Panc1 (cell line): Measurements from ENCODE around the gene MST1. TPM values are rescaled to one million over a fixed set of nuclear protein-coding genes. Genes with fewer than 3 reads are reported as not detected.

Source experiments
- ATAC-seq: fragments of 200-7000 bp; cut with Tn5 transposase; 2 replicates; pipeline ENCODE4 v1.9.1; 2020; ENCODE audit warnings: mild to moderate bottlenecking, moderate library complexity
- BruUV-seq: library from RNA; stranded (reverse); fragments of 400-500 nt; replicated peaks from 2 replicates; lab custom pipeline; 2021; lab: Mats Ljungman, UMichigan
- CTCF ChIA-PET: fragments of 300-600 bp; sonication (Branson Sonifier 250); formaldehyde crosslinking; loops from one replicate; lab custom pipeline; 2022; ENCODE audit warnings: antibody characterized with exemption; lab: Charles Lee
- POLR2A ChIA-PET: fragments of 300-600 bp; sonication (Branson Sonifier 250); formaldehyde crosslinking; loops from one replicate; lab custom pipeline; 2022; ENCODE audit warnings: antibody characterized with exemption; lab: Charles Lee
- DNase-seq: peaks from one replicate; pipeline ENCODE4 v3.0.0-alpha.2; 2010; ENCODE audit warnings: low read depth, low spot score
- H3K27ac ChIP-seq: 2 replicates; pipeline ENCODE4 v1.5.1; 2011; ENCODE audit warnings: mild to moderate bottlenecking, low read length, inconsistent platforms
- H3K27me3 ChIP-seq: fragments of 200-500 bp; sonication (Bioruptor generic); 2 replicates; pipeline ENCODE4 v1.6.0; 2014; ENCODE audit warnings: low read length, inconsistent platforms; ENCODE audit not compliant: control insufficient read depth, insufficient read depth
- H3K36me3 ChIP-seq: fragments of 200-500 bp; sonication (Bioruptor generic); 2 replicates; pipeline ENCODE4 v1.5.1; 2014; ENCODE audit warnings: inconsistent platforms, mild to moderate bottlenecking, low read length, moderate library complexity; ENCODE audit not compliant: control insufficient read depth, insufficient read depth
- H3K4me1 ChIP-seq: 2 replicates; pipeline ENCODE4 v1.5.1; 2011; ENCODE audit warnings: inconsistent platforms, mild to moderate bottlenecking, low read length, moderate library complexity; ENCODE audit not compliant: control insufficient read depth, insufficient read depth
- H3K4me3 ChIP-seq, 2 experiments: 2 replicates each; pipeline ENCODE4 v1.5.1; 2011 to 2012; ENCODE audit warnings: low read depth in 2 of 2, low read length in 2 of 2, mild to moderate bottlenecking in 2 of 2, inconsistent platforms in 1 of 2, moderate library complexity in 1 of 2
- H3K9me3 ChIP-seq: fragments of 200-500 bp; sonication (Bioruptor generic); 2 replicates; pipeline ENCODE4 v1.5.1; 2014; ENCODE audit warnings: low read depth, mild to moderate bottlenecking, inconsistent platforms, low read length, moderate library complexity; ENCODE audit not compliant: control insufficient read depth, insufficient read depth
- CTCF ChIP-seq: fragments of 450-650 bp; IDR thresholded peaks from 2 replicates; pipeline ENCODE4 v1.5.1; 2017; ENCODE audit warnings: mild to moderate bottlenecking
- POLR2AphosphoS5 ChIP-seq: IDR thresholded peaks from 2 replicates; pipeline ENCODE4 v1.6.1; 2012; ENCODE audit warnings: mild to moderate bottlenecking, low read depth, low read length, moderate library complexity
- SIN3A ChIP-seq: IDR thresholded peaks from 2 replicates; pipeline ENCODE4 v1.6.1; 2012; ENCODE audit warnings: low read depth, mild to moderate bottlenecking, low read length, moderate library complexity, borderline replicate concordance; ENCODE audit not compliant: insufficient read depth
- TCF7L2 ChIP-seq: IDR thresholded peaks from 2 replicates; pipeline ENCODE4 v1.6.1; 2011; ENCODE audit warnings: mild to moderate bottlenecking, low read depth, low read length, inconsistent platforms
- in situ Hi-C: cut with HindIII; loops from 2 replicates; pipeline ENCODE4 v1.10.0; 2016; ENCODE audit warnings: low sequenced_read_pairs, low pct_unique_long_range_greater_than_20kb
- intact Hi-C: fragments of 100-400 bp; cut with micrococcal nuclease; formaldehyde crosslinking; loops from one replicate; pipeline ENCODE4 v1.10.0; 2022; ENCODE audit not compliant: unreplicated experiment
- total RNA-seq: library from RNA; stranded (reverse); gene quantifications from one replicate; pipeline ENCODE4 v1.2.1, GENCODE V29; 2021; ENCODE audit not compliant: unreplicated experiment
- TF ChIP-seq, protein P1 (sequence below), 2 experiments: IDR thresholded peaks; 2 replicates each; pipeline ENCODE4 v1.6.1; 2011 to 2012; ENCODE audit warnings: low read depth in 2 of 2, control low read depth in 1 of 2, low read length in 1 of 2, mild to moderate bottlenecking in 1 of 2, moderate library complexity in 1 of 2; ENCODE audit not compliant: insufficient read depth in 1 of 2

The MST1 gene
- total RNA-seq, 1 experiment from 2014 or later = 14.0 TPM

GRCh38 chr3:49639551-49639950 is 49.7 kb downstream of the MST1 start:
- H3K27me3 ChIP-seq = no peaks in the 10 kb centered on the region
- DNase-seq = no peak
- no peak overlapping the region for H3K27ac ChIP-seq
- H3K9me3 ChIP-seq = no peaks in the 10 kb centered on the region
- ChIA-PET CTCF (no interaction called here), POLR2A (interaction anchor here (0.6 kb wide), 1 partner anchor 164 kb away, joined by 7 read pairs; no protein-coding TSS in a partner anchor)
- H3K36me3 ChIP-seq = no peaks in the 10 kb centered on the region
- no peak overlapping the region for H3K4me3 ChIP-seq
- intact Hi-C loops (no loop called here), in situ Hi-C loops (no loop called here)
- no peaks in the 10 kb centered on the region for H3K4me1 ChIP-seq
- TF ChIP-seq CTCF (no peak), POLR2AphosphoS5 (no peak), TCF7L2 (no peak)
- ATAC-seq = no peak
- BruUV-seq = no TSS peak

GRCh38 chr3:49638445-49638844 is 50.8 kb downstream of the MST1 start:
- ChIA-PET CTCF (interaction anchor here (0.6 kb wide), 1 partner anchor 934 kb away, joined by 3 read pairs; no protein-coding TSS in a partner anchor), POLR2A (interaction anchor here (1.1 kb wide), 1 partner anchor 42 kb away, joined by 3 read pairs; no protein-coding TSS in a partner anchor)
- intact Hi-C loops = no loop called here
- Histone ChIP-seq H3K36me3 (no peaks in the 10 kb centered on the region), H3K27me3 (no peaks in the 10 kb centered on the region), H3K4me1 (no peaks in the 10 kb centered on the region), H3K4me3 (no peak overlapping the region), H3K27ac (no peak overlapping the region), H3K9me3 (no peaks in the 10 kb centered on the region)
- TF ChIP-seq TCF7L2 (no peak), SIN3A (no peak), CTCF (no peak), POLR2AphosphoS5 (no peak)
- TF ChIP-seq, protein P1, sequence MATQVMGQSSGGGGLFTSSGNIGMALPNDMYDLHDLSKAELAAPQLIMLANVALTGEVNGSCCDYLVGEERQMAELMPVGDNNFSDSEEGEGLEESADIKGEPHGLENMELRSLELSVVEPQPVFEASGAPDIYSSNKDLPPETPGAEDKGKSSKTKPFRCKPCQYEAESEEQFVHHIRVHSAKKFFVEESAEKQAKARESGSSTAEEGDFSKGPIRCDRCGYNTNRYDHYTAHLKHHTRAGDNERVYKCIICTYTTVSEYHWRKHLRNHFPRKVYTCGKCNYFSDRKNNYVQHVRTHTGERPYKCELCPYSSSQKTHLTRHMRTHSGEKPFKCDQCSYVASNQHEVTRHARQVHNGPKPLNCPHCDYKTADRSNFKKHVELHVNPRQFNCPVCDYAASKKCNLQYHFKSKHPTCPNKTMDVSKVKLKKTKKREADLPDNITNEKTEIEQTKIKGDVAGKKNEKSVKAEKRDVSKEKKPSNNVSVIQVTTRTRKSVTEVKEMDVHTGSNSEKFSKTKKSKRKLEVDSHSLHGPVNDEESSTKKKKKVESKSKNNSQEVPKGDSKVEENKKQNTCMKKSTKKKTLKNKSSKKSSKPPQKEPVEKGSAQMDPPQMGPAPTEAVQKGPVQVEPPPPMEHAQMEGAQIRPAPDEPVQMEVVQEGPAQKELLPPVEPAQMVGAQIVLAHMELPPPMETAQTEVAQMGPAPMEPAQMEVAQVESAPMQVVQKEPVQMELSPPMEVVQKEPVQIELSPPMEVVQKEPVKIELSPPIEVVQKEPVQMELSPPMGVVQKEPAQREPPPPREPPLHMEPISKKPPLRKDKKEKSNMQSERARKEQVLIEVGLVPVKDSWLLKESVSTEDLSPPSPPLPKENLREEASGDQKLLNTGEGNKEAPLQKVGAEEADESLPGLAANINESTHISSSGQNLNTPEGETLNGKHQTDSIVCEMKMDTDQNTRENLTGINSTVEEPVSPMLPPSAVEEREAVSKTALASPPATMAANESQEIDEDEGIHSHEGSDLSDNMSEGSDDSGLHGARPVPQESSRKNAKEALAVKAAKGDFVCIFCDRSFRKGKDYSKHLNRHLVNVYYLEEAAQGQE (IDR thresholded peaks at IDR 0.05; ENCODE audit: insufficient read depth in 1 of 2, low read depth in 2 of 2, low read length in 1 of 2) = no peak
- BruUV-seq = no TSS peak
- DNase-seq = no peak
- no peak for ATAC-seq
- in situ Hi-C loops = no loop called here
